Ascending aorta (tissue), 2 donors: ENCODE results near the gene HECW1. TPM values are rescaled to one million over a fixed set of nuclear protein-coding genes. Genes with fewer than 3 reads are reported as not detected.
A peak's percentile ranks its signal among the peaks of the same experiment; 100 is the strongest.

Source experiments
- DNase-seq, 2 donors: peaks; one replicate each; pipeline ENCODE4 v3.0.0-alpha.2; 2019; ENCODE audit warnings: low spot score in 2 of 2
- H3K27ac ChIP-seq, 2 donors: fragments of 200-600 bp; sonication (generic); one replicate each; pipeline ENCODE4 v1.5.1; 2016 to 2017; ENCODE audit warnings: mild to moderate bottlenecking in 1 of 2
- H3K27me3 ChIP-seq: fragments of 200-600 bp; sonication (generic); one replicate; pipeline ENCODE4 v1.5.1; 2017
- H3K36me3 ChIP-seq, 2 donors: fragments of 200-600 bp; sonication (generic); one replicate each; pipeline ENCODE4 v1.5.1; 2016
- H3K4me1 ChIP-seq, 2 donors: fragments of 200-600 bp; sonication (generic); one replicate each; pipeline ENCODE4 v1.5.1; 2016 to 2017; ENCODE audit warnings: mild to moderate bottlenecking in 1 of 2
- H3K4me3 ChIP-seq, 2 donors: fragments of 200-600 bp; sonication (generic); one replicate each; pipeline ENCODE4 v1.5.1; 2016 to 2017; ENCODE audit warnings: mild to moderate bottlenecking in 1 of 2
- H3K9me3 ChIP-seq, 2 donors: fragments of 200-600 bp; sonication (generic); one replicate each; pipeline ENCODE4 v1.5.1; 2016
- CTCF ChIP-seq, 3 experiments: fragments of 200-600 bp in 2 of 3; fragments of 450-650 bp in 1 of 3; sonication (generic) in 2 of 3; IDR thresholded peaks; one replicate each; pipeline ENCODE4 v1.5.1; 2016 to 2019; ENCODE audit warnings: antibody characterized with exemption in 3 of 3, mild to moderate bottlenecking in 1 of 3, moderate library complexity in 1 of 3
- intact Hi-C: fragments of 100-400 bp; cut with DNase I; formaldehyde crosslinking; loops from one replicate; pipeline ENCODE4 v1.15.1; 2023
- total RNA-seq: library from RNA; depleted of rRNA; stranded (reverse); fragments of >200 nt; gene quantifications from one replicate; pipeline ENCODE4 v1.1.0, GENCODE V29; 2016

HECW1 gene
- total RNA-seq, 1 donor from 2014 or later, result not detected

DNA sequence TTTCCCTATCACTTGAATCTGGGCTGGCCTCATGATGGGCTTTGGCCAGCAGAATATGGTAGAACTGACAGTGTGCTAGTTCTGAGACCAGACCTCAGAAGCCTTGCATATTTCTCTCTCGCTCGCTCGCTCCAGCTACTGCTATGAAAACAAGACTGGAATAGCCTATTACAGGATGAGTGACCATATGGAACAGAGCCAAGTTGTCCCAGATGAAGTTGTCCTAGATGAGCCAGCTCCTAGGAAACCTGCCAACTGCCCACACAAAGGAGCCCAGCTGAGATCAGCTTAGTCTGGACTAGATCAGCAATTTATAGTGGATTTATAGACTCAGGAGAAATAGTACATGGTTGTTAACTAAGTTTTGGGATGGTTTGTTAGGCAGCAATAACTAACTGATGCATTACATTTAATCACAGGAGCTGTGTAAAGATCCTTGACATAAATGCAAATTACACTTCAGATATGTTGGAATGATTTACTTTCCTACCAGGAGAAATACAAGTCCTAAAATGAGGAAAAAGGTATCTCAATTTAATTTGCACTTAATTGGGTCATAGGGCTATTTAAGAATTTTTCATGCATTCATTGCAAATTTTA, 6.8 kb upstream of the HECW1 start:
- Histone ChIP-seq H3K4me3 (no peak overlapping the region), H3K27me3 (no peaks in the 10 kb centered on the region), H3K36me3 (no peaks in the 10 kb centered on the region), H3K27ac (no peak overlapping the region), H3K9me3 (no peaks in the 10 kb centered on the region), H3K4me1 (no peaks in the 10 kb centered on the region)
- no peak for DNase-seq
- intact Hi-C loops, result no loop called here
- no peak for TF ChIP-seq CTCF (IDR thresholded peaks at IDR 0.05)

DNA sequence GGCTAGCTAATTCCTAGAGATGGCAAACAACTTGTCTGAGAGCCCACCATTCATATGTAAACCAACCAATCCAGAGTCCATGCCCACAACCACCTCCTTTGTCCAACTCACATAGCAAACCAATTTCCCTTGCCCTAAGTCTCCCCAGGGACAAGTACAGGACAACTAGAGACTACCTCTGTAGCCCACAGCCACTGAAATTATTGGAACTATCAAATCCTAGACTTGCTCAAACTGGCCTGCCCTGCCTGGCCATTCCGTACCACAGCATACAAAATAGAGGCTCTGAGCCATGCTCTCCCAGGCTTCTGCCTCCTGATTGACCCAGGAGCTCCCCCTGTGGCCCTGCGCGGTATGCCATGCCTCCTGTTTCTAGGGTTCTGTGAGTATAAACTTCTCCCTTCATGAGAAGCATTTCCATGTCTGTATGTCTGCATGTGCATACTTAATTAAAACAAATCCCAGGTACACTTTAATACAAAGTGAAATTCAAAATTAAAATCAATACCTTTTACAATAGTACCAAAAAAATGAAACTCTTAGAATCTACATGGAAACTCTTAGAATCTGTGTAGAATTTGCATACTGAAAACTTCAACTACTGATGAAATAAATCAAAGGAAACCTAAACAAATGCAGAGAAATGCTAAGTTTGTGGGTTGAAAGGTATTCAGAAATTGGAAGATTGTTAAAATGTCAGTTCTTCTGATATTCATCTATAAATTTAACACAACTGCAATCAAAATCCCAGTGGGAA, 4.0 kb upstream of the HECW1 start:
- no peaks in the 10 kb centered on the region for H3K36me3 ChIP-seq
- intact Hi-C loops, result no loop called here
- no peak overlapping the region for H3K27ac ChIP-seq
- peak in 1 of 2 donors; percentile 69 for DNase-seq
- H3K27me3 ChIP-seq, result peaks cover 12% of the 10 kb centered on the region
- no peak overlapping the region for H3K4me3 ChIP-seq
- peaks cover 5 to 11% of the 10 kb centered on the region in 2 donors for H3K4me1 ChIP-seq
- no peaks in the 10 kb centered on the region for H3K9me3 ChIP-seq
- peak in 2 of 3 experiments; percentile 71 to 72 for TF ChIP-seq CTCF (IDR thresholded peaks at IDR 0.05)

DNA sequence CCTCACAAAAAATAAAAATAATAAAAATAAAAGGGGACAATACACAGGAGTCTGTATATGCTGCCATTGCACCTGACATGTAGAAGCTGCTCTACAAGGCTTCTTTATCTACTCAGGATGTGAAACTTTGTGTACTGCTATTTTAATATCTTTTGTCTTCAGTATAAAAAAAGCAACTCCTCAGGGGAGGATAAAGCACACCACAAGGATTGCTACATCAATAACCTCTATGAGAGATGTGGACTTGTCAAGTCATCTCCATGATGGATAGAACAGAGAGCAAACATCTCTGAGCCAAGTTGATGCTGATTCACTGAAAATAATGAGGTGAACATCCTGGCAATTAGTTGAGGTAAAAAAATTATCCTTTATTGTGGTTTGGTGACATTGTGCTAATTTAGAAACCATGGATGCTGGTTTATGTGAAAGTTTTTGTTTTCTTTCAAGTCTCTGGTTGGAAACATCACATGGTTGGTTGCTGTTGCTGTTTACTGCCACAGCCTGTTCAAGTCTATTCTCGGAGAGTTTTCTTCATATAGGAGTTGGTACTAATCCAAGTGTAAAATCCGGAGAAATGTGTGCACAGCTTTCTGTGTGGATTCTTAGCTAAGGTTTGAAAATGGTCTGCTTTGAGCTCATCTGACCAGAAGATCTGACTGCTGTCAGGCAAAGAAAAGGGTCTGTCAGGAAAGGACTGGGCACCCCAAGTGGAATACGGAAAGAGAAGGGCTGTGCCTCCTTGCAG, 1.5 kb upstream of the HECW1 start:
- Histone ChIP-seq H3K27ac (no peak overlapping the region), H3K9me3 (no peaks in the 10 kb centered on the region), H3K4me3 (no peak overlapping the region), H3K4me1 (peaks cover 11% of the 10 kb centered on the region in 2 donors), H3K36me3 (no peaks in the 10 kb centered on the region), H3K27me3 (peaks cover 12% of the 10 kb centered on the region)
- TF ChIP-seq CTCF (IDR thresholded peaks at IDR 0.05), result no peak
- intact Hi-C loops, result loop anchor here (5.0 to 10.0 kb wide), 2 partner anchors 136 to 179 kb away; partner anchors contain the start of genes MRPL32 and PSMA2
- DNase-seq, result no peak

DNA sequence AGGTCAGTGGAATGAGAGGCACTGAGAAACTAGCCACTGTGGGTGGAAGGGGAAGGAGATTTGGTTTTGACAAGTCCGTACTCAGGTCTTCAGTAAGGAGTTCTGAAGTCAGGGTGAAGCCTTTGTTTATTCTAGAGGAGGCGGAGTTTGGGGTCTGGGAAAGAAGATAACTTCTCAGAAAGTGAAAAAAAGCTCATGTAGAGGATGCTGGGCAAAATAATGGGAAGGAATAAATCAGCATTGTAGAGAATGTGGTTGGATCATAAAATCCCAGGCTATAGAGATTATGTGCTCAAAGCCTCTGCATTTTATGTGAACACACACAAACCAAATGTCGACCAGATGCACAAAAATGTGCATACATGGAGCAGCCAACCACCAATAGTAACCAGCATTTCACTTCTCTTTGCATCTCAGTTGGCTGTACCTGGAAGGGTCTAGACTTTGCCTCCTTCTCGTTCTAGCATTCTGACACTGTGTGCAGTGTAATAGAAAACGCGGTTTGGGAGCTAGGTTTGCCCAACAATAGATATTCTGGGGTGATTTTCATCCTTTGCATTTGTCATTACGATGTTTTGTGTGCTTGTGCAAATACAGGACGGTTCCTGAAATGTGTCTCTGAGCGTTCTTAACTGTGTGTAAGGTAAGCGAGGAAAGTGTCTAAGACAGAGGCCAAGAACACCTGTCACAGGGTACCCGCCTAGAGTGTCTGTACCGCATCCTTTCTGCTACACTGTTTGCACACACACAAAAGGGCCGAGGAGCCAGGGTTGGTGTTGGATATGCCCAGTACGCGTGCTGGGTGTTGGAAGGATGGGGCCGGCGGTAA, 603 bp upstream of the HECW1 start:
- intact Hi-C loops, result loop anchor here (5.0 to 10.0 kb wide), 2 partner anchors 137 to 180 kb away; partner anchors contain the start of genes MRPL32 and PSMA2
- no peaks in the 10 kb centered on the region for H3K36me3 ChIP-seq
- TF ChIP-seq CTCF (IDR thresholded peaks at IDR 0.05), result no peak
- DNase-seq, result no peak
- no peak overlapping the region for H3K27ac ChIP-seq
- peaks cover 12% of the 10 kb centered on the region for H3K27me3 ChIP-seq
- no peaks in the 10 kb centered on the region for H3K9me3 ChIP-seq
- H3K4me1 ChIP-seq, result peaks cover 11% of the 10 kb centered on the region in 2 donors
- H3K4me3 ChIP-seq, result peak overlapping the region; percentile 52 to 66
